KMS-11 (cell line): ENCODE data around the gene RNF214.

Experiments
- H2AFZ ChIP-seq: fragments of 200-600 bp; sonication (generic); 2 replicates; pipeline ENCODE4 v1.6.1; 2016; ENCODE audit warnings: antibody characterized with exemption, mixed run types, low read depth
- H3K27ac ChIP-seq: fragments of 200-600 bp; sonication (generic); 2 replicates; pipeline ENCODE4 v1.6.1; 2016; ENCODE audit warnings: mild to moderate bottlenecking, mixed run types
- H3K27me3 ChIP-seq: fragments of 200-600 bp; sonication (generic); 2 replicates; pipeline ENCODE4 v1.6.1; 2017; ENCODE audit warnings: mild to moderate bottlenecking, low read depth, mixed run types, moderate library complexity; ENCODE audit not compliant: insufficient read depth
- H3K36me3 ChIP-seq: fragments of 200-600 bp; sonication (generic); 2 replicates; pipeline ENCODE4 v1.6.1; 2017; ENCODE audit warnings: mild to moderate bottlenecking, mixed run types; ENCODE audit not compliant: insufficient read depth
- H3K4me1 ChIP-seq: fragments of 200-600 bp; sonication (generic); 2 replicates; pipeline ENCODE4 v1.6.1; 2016; ENCODE audit warnings: mild to moderate bottlenecking, low read depth, mixed run types; ENCODE audit not compliant: poor library complexity, severe bottlenecking
- H3K4me2 ChIP-seq: fragments of 200-600 bp; sonication (generic); 2 replicates; pipeline ENCODE4 v1.7.0; 2016; ENCODE audit warnings: mild to moderate bottlenecking, mixed run types
- H3K4me3 ChIP-seq: fragments of 200-600 bp; sonication (generic); IDR thresholded peaks from 2 replicates; pipeline ENCODE4 v1.6.1; 2017; ENCODE audit warnings: low read depth, low read length, mixed read lengths; ENCODE audit not compliant: insufficient read depth
- H3K79me2 ChIP-seq: fragments of 200-600 bp; sonication (generic); 2 replicates; pipeline ENCODE4 v1.6.1; 2016; ENCODE audit warnings: low read depth, mixed run types; ENCODE audit not compliant: insufficient read depth
- H3K9ac ChIP-seq: fragments of 200-600 bp; sonication (generic); 2 replicates; pipeline ENCODE4 v1.6.1; 2016; ENCODE audit warnings: mild to moderate bottlenecking, mixed run types
- H4K20me1 ChIP-seq: fragments of 200-600 bp; sonication (generic); 2 replicates; pipeline ENCODE4 v1.6.1; 2016; ENCODE audit warnings: mild to moderate bottlenecking, mixed run types; ENCODE audit not compliant: insufficient read depth
- TF ChIP-seq, protein P1 (sequence below): fragments of 200-600 bp; sonication (generic); conservative IDR thresholded peaks from 2 replicates; pipeline ENCODE4 v1.6.1; 2017; ENCODE audit warnings: low read depth, mild to moderate bottlenecking, antibody characterized with exemption, low read length, moderate library complexity, mixed read lengths

Gene RNF214

DNA sequence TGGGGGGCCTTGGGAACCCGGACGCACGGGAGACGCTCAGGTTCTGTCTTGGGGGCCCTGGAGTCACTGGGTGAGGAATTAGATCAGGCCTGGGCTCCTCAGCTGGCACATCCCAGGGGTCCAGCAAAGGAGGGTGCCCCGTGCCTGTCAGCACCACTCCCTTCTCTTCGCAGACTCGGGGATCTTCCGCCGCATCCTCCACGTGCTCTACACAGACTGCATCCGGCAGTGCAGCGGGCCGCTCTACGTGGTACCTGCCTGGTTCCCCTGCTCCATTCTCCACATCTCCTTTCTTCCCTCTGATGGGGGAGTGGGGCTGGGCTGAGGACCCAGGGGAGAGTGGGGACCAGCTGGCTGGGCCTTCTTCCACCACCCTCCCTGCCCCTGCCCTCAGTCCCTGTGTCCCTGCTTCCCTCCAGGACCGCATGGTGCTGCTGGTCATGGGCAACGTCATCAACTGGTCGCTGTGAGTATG, 40.0 kb upstream of the RNF214 start:
- Histone ChIP-seq H3K4me1 (no peaks in the 10 kb centered on the region), H3K27ac (no peak overlapping the region), H4K20me1 (no peaks in the 10 kb centered on the region), H3K79me2 (no peaks in the 10 kb centered on the region), H3K4me2 (no peak overlapping the region), H3K36me3 (no peaks in the 10 kb centered on the region), H3K9ac (no peak overlapping the region), H3K4me3 (no peak overlapping the region), H3K27me3 (no peaks in the 10 kb centered on the region), H2AFZ (no peak overlapping the region)
- TF ChIP-seq, protein P1, sequence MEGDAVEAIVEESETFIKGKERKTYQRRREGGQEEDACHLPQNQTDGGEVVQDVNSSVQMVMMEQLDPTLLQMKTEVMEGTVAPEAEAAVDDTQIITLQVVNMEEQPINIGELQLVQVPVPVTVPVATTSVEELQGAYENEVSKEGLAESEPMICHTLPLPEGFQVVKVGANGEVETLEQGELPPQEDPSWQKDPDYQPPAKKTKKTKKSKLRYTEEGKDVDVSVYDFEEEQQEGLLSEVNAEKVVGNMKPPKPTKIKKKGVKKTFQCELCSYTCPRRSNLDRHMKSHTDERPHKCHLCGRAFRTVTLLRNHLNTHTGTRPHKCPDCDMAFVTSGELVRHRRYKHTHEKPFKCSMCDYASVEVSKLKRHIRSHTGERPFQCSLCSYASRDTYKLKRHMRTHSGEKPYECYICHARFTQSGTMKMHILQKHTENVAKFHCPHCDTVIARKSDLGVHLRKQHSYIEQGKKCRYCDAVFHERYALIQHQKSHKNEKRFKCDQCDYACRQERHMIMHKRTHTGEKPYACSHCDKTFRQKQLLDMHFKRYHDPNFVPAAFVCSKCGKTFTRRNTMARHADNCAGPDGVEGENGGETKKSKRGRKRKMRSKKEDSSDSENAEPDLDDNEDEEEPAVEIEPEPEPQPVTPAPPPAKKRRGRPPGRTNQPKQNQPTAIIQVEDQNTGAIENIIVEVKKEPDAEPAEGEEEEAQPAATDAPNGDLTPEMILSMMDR, result no peak

- Histone ChIP-seq H2AFZ (no peak overlapping the region), H3K79me2 (no peaks in the 10 kb centered on the region), H3K4me2 (no peak overlapping the region), H4K20me1 (no peaks in the 10 kb centered on the region), H3K4me3 (no peak overlapping the region), H3K27me3 (no peaks in the 10 kb centered on the region), H3K4me1 (no peaks in the 10 kb centered on the region), H3K9ac (no peak overlapping the region), H3K27ac (no peak overlapping the region), H3K36me3 (no peaks in the 10 kb centered on the region)
- TF ChIP-seq, protein P1, result no peak
Measured at GRCh38 chr11:117193130-117194020, 39.1 kb upstream of the RNF214 start.

DNA sequence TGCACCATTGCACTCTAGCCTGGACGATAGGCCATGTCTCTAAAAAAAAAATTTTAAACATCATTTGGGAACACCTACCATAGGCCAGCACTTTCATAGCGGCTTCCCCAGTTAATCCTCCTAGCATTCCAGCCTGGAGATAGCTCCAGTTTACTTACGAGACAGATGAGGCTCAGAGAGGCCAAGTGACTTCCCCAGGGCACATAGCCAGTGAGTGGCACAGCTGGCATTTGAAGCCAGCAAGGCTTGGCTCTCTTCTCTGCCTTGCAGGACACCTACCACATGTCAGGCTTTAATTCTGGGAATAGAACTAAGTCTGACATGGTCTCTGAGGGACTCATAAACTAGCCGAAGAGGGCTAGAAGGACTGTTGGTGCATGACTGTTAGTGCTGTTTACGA, 38.2 kb upstream of the RNF214 start:
- TF ChIP-seq, protein P1, result no peak
- Histone ChIP-seq H3K4me3 (no peak overlapping the region), H3K79me2 (no peaks in the 10 kb centered on the region), H3K4me2 (no peak overlapping the region), H3K36me3 (no peaks in the 10 kb centered on the region), H3K9ac (no peak overlapping the region), H3K4me1 (no peaks in the 10 kb centered on the region), H2AFZ (no peak overlapping the region), H3K27ac (no peak overlapping the region), H4K20me1 (no peaks in the 10 kb centered on the region), H3K27me3 (no peaks in the 10 kb centered on the region)

- H3K27me3 ChIP-seq, result no peaks in the 10 kb centered on the region
- H3K4me2 ChIP-seq, result no peak overlapping the region
- no peak overlapping the region for H3K27ac ChIP-seq
- H2AFZ ChIP-seq, result no peak overlapping the region
- no peaks in the 10 kb centered on the region for H3K79me2 ChIP-seq
- no peak overlapping the region for H3K4me3 ChIP-seq
- H3K9ac ChIP-seq, result no peak overlapping the region
- TF ChIP-seq, protein P1, result no peak
- no peaks in the 10 kb centered on the region for H3K36me3 ChIP-seq
- H3K4me1 ChIP-seq, result no peaks in the 10 kb centered on the region
- H4K20me1 ChIP-seq, result no peaks in the 10 kb centered on the region
Measured at GRCh38 chr11:117195258-117195657, 37.2 kb upstream of the RNF214 start.
